Activated CD4-positive, alpha-beta T cell treated with anti-CD3 and anti-CD28 coated beads, Interleukin-2, amount 50 U/mL, for 16 hours (primary cell): ENCODE results near the gene STRADB.
"Not testable (repeated sequence)": the region's sequence is repeated elsewhere in the genome, so short reads cannot be mapped to it uniquely, and the experiment has no call there.

Source experiments
- DNase-seq: peaks from one replicate; pipeline ENCODE4 v3.0.0-alpha.2; 2020

STRADB gene, protein sequence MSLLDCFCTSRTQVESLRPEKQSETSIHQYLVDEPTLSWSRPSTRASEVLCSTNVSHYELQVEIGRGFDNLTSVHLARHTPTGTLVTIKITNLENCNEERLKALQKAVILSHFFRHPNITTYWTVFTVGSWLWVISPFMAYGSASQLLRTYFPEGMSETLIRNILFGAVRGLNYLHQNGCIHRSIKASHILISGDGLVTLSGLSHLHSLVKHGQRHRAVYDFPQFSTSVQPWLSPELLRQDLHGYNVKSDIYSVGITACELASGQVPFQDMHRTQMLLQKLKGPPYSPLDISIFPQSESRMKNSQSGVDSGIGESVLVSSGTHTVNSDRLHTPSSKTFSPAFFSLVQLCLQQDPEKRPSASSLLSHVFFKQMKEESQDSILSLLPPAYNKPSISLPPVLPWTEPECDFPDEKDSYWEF

DNA sequence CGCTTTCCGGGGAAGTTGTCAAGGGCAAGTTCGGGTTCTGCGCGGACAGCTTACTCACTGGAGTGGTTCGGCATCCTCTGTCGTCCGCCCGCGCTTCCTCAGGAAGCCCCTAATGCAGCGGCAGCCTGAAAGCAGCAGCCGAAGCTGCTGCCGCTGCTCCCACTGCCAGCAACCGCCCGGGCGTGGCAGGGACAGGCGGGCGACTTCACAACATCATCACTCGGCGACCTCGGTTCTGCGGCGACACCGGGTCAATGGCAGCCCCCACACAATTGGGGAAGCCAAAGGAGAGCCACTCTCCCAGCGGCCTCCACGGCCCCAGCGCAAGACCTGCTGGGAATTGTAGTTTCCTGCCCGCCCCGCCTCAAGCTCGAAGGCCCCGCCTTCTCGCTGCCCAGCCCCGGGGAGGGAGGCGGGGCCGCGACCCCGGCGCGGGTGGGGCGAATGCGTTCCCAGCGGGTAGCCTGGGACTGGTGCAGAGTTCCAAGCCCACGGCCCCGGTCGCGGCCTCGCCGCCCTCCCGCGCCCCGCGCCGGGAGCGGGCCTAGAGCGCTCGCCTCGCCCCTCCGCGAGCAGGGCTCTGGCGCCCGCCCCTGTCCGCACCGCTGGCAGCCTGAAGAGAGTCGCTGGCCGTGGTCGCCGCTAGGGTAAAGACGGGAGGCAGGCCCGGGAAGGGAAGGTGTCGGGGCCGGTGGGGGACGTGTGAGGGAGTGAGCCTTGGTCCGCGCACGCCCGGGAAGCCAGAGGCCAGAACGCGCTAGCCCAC, at the start of gene STRADB, which contains the start of gene TRAK2:
Gene STRADB (plus strand): TSS at position 449 of the 766 bp plus-strand sequence. CDS start 3,101 bp downstream, outside the sequence.
Gene TRAK2 (minus strand): TSS at position 167 of the 766 bp plus-strand sequence. CDS start 30,951 bp downstream, outside the sequence.
- peak; percentile 98 for DNase-seq

DNA sequence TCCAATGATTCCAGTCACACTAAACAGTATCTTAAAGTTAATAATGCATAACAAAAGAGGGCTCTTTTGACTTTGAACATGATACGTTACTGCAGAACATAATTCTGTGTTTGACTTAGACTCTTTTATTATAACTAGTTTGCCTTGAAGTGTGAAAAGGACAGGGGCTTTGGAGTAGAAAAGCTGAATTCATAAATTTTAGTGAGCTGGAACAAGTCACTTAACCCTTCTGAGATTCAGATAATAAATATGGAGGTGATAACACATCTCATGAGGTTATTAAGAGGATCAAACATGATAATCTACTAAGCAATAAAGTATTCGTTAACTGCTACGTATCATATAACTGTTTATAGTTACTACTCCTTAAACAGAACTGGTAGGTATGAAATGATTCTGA, 49.7 kb upstream of the STRADB start:
- no peak for DNase-seq

DNA sequence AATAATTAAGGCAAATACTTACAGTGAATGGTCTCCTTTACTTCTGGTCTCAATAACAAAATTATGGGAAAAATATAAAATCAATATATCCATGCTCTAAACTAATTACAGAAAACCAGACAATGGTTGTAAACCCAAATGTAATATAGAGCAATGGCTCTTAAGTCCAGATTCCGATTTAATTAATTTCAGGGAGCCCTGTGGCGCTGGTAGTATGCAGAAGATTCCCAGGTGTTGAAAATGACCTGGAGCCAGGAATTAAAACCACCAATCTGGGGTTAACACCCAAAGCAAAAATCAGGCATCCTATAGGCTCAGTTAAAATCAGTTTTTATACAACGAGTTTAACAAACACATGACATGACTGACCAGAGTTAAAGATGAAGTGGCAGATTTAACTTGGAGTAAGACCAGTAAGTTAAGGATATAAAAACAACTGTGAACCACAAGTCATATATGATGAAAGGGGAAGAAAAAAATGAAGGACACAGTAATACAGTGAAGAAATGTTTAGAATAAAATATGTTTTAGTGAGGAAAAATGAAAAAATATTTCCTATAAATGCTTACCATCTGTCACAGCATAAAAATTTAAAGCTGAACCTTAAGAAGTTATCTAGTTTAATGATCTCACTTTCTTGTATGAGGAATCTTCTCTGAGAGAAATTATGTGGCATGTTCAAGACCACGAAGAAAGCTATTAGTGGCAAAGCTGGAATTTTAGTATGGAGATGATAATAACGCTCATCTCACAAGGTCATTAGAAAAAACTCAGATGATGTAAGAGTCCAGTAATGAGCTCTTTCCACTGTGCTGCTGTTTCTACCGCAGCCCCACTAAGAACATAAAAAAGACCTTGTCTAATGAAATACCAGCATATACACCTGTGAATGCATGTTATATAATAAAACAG, 48.6 kb upstream of the STRADB start:
- no peak for DNase-seq

DNA sequence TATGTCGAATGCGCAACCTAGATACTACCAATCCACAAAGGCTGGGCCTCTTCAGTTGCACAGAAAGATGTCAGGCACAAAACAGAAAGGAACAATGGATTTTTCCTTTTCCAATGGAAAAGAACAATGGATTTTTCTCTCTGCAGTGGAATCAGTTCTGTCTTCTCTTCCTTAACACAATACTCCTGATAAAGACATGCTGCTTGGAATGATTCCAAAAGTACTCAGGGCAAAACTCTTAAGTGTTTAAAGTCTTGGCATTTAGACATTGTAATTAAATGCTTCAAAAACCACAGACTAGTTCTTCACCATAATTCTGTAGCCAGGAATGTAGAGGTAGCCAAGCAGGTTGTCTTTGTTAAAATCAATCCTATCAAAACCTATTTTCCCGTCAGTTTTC, 47.7 kb upstream of the STRADB start:
- DNase-seq: no peak

DNA sequence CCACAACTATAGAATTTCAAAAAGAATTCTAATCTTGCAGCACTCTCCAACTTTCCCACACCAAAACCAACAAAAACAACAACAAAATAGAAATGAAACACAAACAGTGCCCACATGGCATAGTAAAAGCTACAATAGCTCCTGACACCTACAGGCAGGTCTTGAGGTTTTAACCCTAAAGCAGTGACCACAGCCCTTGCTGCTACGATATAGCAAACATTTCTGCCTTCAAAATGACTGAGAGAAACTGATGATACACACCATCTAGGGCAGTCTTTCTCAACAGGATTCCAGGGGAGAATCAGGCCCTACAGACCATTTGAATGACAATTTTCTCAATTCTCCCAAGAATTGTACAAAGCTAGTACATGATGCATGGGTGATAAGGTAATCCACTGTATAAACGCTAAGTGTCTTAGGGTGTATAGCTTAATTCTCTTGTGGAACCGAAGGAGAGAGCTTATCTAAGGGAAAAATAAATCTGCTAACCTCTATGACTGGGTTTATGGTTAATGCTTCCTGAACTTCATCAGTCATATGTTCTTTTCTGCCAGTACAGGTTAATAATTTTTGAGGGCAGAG, 46.8 kb upstream of the STRADB start:
- DNase-seq: peak; percentile 34

DNA sequence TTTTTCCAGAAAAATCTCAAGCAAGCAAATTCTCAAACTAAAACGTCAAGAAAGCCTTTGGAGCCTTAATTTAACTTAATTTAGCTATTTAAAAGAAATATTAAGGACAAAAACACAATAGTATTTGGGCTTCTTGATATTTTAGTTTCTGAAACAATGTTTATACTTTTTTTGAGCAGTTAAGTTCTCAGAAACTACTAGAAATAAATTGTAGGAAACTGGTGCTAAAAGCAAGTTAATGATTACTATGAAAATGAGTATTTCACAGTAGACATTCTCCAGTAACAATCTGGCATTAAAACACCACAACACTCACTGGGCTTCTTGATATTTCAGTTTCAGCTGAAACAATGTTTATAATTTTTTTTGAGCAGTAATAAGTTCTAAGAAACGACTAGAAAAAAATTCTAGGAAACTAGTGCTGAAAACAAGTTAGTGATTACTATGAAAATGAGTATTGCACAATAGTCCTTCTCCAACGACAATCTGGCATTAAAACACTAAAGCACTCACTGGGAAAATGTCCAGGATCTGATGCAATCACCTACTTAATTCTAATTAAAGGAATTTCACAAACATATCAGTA, 45.4 kb upstream of the STRADB start:
- DNase-seq: peak; percentile 49

DNA sequence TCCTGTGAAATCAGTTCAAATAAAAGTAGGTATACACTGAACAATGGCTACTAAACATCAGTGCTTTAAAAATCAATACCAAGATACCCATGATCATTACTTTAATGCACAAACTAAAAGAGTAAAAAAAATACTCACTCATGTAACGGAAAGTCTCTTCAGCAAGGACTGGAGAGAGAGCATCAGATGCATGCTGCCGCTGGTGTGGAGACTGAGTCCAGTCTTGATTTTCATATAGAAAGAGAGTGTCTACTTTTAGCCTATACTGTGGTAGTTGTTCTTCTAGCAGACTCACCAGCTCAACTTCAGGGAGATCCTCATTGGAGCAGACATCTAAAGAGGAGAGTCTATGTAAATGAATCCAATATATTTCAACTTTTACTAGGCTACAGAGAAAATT, 44.3 kb upstream of the STRADB start:
- no peak for DNase-seq

DNA sequence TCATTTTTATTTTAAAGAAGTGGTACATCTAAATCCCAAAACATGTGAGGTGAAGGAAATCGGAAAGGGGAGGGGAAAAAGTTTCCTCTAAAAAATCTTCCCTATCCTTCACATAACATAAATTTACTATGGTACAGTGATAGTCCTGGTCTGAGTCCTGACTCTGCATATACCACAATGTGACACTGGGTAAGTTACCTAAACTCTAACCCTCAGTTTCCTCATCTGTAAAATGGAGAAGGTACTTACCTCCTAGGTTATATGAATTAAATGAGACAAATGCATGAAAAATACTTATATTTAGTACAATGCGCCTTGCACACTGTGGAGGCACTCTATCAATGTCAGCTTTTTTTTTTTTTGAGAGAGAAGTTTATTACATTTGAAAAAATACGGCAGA, 42.6 kb upstream of the STRADB start:
- DNase-seq: no peak

DNA sequence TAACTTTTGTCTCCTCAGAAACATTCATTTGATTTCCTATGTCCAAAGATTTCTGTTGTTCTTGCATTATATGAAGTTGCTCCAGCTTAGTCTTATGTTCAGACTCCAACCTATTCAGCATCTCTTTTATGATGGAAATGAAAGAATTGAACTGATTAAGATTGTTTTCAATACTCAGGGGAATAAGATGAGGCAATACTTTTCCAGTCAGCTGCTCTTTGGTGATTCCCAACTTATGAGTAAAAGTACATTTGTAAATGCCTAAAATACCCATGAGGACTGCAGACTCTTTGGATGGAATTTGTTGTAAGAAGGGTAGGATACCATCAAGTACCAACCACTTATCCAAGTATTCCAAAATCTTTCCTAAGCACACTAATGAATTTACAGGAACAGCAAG, 40.1 kb upstream of the STRADB start:
- DNase-seq: no peak

DNA sequence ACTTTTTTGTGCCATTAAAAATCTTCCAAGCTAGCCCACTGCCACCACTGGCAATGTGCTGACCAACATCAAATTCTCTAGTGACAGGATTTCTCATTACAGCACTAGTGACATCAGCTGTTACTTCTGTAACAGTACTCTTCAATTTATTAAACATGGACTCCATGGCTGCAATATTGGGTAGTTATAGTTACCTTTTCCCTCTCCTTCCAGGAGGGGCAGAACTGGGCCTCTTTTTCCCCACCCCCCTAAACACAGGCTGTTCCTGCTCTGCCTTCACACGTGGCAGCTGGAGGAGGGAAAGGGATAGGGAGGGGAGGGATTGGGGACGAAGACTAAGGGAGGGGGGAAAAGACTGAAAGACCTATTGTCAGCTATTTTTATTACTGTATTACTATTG, 38.4 kb upstream of the STRADB start:
- DNase-seq: no peak

DNA sequence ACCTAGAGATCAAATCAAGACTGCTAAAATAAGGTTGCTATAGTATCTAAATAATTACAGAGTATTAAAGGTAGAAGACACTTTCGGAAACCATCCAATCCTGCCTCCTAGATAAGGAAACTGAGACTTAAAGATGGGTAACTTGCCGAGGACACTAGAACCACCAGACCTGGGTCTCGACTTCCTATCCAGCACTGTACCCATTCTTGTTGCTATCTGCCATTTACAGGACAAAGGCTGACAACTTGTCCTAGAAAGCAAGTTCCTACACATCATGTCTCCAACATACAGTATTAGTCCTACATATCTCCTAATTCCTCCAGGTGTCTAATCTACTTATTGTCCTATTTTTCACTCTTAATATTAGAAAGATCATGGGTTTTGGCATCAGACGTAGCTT, 38.0 kb upstream of the STRADB start:
- DNase-seq: no peak

DNA sequence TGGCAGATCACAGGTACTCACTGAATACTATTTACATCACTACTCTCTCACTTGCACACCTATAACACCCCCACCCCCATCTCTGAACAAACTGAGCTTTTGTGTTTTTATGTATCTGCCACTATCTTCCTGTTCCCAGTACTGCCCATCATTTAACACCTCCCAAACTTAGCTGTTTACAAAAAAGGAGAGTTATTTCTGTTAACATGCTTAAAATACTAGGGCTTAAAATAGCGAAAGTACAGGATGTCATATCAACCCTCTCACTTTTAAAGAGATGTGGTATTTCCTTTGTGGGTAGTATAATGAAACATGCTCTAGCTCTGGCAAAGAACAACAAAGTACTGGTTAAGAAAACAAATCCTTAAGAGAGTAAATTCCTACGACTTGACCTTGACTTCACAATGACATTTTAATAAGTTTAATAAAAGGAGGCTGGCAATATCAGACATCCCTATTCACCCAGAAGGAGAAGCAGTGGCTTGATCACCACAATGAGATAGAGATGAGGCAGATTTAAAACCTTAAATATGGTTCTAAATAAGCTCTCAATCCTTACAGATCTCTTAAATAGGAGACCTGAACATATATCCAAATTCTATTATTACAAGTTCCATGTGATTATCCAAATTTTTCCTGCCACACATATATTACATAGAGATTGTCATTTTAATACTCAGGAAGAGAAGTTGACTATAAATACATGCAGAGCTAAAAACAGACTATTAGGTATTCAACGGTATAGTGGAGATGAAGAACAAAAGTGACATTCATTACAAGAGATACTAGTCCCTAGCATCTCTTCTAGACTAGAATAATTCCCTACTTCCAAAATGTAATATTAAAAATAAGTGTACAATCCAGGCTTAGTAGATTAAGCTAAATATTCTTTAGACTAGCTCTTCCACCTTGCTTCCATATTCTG, 37.2 kb upstream of the STRADB start:
- peak; percentile 66 for DNase-seq

DNA sequence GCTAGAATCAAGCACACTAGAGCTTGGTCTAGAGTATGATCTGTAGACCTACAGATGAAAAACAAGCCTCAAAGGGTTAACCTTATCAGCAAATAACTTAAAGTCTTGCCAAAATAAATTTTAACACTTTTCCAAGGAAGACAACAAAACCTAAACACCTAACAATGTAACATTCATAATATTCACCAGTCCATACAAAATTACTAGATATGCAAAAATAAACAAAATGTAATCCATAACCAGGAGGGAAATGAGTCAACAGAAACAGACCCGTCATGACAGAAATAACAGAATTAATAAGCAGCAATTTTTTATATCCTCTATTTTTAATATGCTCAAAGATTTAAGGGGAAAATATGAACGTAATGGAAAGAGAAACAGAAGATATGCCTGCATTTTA, 36.4 kb upstream of the STRADB start:
- DNase-seq: no peak

DNA sequence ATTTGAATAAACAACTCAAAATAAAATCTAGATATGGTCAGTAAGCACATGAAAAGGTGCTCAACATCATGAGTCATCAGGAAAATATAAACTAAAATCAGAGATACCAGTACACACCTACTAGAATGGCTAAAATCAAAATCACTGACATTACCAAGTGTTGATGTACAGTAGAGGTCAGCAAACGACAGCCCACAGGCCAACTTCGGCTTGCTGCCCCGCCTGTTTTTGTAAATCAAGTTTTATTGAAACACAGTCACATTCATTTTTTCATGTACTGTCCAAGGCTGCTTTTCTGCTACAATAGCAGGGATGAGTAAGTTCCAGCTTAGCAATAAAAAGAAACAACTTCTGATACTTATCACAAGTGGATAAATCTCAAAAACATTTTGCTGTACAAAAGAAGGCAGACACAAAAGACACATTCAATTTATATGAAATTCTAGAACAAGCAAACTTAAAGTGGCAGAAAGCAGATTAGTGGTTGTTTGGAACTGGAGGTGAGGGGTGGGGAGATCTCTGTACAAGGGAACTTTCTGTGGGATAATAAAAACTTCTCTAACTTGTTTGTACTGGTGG, 32.4 kb upstream of the STRADB start:
- peak; percentile 18 for DNase-seq

DNA sequence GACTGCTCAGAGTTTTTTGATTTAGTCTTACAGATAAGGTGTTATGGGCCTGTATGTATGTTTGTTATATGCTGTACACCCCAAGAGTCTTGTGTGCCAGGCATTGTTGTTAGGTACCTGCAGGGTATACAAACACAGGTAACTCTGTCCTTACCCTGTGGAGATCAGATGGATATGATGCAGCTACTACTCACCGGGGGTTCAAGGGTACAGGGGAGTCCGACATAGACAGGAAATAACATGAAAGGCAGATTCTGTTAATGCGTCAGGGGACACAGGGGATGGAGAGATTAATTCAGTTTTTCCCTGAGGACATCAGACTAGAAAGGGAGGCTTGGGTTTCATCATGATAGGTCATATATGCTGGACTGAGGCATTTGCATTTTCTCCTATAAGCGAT, 31.6 kb upstream of the STRADB start:
- no peak for DNase-seq

DNA sequence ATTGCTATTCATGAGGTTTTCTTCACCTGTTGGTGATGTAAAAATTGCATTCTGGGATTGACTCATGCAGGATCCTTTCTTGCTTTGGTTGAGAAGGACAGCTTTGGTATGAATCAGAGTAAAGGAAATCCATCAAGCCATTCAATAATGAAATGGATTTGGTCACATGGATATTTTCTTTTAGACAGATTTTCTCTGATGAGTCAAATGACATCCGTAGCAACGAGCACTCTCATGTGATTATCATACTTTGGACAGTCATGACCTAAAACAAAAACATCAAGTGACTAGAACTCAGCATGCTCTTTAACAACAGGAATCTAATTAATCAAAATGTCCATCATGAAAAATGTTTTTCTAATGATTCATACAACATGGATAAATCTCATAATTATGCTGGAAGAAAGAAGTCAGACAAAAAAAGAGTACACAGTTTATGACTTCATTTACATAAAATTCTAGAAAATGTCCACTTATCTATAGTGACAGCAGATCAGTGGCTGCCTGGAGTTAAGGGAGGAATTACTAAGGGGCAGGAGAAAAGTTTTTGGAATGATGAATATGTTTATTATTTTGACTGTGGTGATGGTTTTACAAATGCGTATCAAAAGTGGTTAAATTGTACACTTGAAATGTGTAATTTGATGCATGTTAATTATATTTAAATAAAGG, 31.0 kb upstream of the STRADB start:
- DNase-seq: peak; percentile 71

DNA sequence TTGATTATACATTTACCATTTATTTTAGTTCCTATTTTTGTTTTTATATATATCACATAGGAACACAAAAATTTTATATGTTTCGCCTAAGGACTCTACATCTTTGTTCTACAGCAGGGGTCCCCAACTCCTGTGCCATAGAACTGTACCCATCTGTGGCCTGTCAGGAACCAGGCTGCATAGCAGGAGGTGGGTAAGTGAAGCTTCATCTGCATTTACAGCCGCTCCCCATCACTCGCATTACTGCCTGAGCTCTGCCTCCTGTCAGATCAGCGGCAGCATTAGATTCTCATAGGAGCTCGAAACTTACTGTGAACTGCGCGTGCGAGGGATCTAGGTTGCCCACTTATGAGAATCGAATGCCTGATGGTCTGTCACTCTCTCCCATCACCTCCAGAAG, 25.6 kb upstream of the STRADB start:
- no peak for DNase-seq

DNA sequence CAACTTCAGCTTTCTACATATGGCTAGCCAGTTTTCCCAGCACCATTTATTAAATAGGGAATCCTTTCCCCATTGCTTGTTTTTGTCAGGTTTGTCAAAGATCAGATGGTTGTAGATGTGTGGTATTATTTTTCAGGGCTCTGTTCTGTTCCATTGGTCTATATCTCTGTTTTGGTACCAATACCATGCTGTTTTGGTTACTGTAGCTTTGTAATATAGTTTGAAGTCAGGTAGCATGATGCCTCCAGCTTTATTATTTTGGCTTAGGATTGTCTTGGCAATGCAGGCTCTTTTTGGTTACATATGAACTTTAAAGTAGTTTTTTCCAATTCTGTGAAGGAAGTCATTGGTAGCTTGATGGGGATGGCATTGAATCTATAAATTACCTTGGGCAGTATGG, 23.2 kb upstream of the STRADB start:
- DNase-seq: not testable (repeated sequence)

DNA sequence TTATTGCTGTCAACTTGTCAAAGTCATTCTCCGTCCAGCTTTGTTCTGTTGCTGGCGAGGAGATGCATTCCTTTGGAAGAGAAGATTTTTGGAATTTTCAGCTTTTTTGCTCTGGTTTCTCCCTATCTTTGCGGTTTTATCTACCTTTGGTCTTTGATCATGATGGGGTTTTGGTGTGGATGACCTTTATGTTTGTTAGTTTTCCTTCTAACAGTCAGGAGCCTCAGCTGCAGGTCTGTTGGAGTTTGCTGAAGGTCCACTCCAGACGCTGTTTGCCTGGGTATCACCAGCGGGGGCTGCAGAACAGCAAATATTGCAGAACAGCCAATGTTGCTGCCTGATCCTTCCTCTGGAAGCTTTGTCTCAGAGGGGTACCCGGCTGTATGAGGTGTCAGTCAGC, 21.7 kb upstream of the STRADB start:
- not testable (repeated sequence) for DNase-seq

DNA sequence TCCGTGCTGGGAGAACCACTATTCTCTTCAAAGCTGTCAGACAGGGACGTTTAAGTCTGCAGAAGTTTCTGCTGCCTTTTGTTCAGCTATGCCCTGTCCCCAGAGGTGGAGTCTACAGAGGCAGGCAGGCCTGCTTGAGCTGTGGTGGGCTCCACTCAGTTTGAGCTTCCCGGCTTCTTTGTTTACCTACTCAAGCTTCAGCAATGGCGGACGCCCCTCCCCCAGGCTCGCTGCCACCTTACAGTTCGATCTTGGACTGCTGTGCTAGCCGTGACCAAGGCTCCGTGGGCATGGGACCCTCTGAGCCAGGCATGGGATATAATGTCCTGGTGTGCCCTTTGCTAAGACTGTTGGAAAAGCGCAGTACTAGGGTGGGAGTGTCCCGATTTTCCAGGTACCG, 21.2 kb upstream of the STRADB start:
- DNase-seq: not testable (repeated sequence)
